ENCODE measurements around the gene PDLIM1.
A peak's percentile ranks its signal among the peaks of the same experiment; 100 is the strongest.

PDLIM1 gene

DNA sequence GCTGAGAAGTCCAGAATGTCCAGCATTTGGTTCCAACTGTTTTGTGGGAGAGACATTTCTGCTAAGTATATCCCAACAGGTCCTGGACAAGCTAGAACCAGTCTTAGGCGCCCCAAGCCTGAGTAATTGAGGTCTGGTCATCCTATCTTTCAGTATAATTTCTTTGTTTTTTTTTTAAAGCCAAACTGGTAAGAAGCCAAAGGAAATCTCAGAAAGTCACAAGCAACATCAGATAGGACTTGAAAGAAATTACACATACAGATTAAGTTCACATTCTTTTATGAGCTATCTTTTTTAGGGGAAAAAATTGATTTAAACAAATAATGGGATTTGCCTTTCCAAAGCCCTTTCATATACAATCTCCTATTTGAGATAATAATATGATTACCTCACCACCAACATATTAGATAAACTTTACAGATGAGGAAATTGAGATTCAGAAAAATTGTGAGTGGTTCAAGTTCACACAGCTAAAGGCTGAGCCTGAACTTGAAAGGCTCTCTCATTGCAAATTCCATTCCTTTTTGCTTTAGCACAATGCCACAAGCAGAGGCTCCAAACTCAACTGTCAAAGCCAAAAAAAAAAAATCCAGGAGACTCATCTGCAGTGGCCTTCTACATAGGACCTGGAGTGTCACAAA lies 15.0 kb downstream of the PDLIM1 start:
- DNase-seq (ENCODE audit: low spot score), result no peak
- TF ChIP-seq, protein P1, sequence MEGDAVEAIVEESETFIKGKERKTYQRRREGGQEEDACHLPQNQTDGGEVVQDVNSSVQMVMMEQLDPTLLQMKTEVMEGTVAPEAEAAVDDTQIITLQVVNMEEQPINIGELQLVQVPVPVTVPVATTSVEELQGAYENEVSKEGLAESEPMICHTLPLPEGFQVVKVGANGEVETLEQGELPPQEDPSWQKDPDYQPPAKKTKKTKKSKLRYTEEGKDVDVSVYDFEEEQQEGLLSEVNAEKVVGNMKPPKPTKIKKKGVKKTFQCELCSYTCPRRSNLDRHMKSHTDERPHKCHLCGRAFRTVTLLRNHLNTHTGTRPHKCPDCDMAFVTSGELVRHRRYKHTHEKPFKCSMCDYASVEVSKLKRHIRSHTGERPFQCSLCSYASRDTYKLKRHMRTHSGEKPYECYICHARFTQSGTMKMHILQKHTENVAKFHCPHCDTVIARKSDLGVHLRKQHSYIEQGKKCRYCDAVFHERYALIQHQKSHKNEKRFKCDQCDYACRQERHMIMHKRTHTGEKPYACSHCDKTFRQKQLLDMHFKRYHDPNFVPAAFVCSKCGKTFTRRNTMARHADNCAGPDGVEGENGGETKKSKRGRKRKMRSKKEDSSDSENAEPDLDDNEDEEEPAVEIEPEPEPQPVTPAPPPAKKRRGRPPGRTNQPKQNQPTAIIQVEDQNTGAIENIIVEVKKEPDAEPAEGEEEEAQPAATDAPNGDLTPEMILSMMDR (IDR thresholded peaks at IDR 0.05; ENCODE audit: extremely low read depth, missing control alignments), result no peak

DNA sequence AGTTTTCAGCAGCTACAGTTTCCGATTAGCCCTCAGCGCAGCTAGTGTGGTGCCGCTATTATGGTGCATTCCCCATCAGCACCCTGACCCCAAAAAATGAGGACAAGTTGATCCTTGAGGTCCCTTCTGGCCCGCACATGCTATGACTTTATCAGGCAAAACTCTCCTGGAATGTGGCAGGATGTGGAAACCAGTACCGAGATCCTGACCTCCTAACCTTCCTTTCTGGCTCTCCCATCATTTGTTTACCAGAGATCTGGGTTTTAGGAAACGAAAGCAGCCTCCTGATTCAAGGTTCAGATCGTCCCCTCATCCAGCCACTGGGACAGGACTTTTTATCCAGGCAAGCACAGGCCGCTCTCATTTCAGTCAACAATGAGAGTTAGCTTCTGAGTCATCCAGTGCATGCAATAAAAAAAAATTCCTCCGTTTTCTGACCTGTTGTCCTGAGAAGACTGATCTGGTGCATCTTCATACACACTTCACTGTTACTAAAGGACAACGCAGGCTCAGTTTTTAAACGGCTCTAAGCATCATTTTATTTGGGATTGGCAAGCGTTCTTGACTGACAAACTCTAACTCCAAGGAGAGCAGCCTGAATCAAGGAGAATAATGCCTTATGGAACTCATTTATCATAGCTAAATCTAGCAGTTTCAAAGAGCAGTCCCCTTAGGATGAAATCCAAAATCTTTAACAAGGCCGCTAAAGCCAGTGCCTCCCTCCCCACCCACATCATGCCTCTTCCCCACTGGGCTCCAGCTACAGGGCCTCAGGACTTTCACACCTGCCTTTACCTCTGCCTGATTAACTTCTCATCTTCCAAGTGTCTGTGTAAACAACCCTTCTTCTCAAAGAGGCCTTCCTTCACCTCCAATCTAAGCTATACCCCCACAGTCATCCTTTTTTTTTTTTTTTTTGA lies 17.1 kb downstream of the PDLIM1 start:
- no peak for DNase-seq (ENCODE audit: low spot score)
- TF ChIP-seq, protein P1 (IDR thresholded peaks at IDR 0.05; ENCODE audit: extremely low read depth, missing control alignments), result no peak

DNA sequence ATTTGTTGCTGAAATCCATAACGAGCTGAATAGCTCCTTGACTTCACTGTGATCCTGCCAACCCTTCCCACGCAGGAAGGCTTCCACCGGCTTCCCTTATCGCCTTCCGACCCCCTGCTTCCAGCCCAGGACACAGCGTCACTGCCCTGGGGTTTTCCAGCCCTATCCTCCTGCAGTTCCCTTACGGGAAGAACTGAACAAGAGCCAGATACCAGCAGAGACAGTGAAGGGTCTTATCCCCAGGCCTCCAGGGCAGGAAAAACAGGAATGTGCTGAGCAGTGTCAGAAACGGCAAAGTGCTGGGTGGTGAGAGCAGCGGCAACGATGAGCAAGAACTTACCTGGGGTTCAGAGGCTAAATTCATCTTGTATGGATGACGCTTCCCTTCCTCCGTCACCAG lies 22.4 kb downstream of the PDLIM1 start:
- DNase-seq (ENCODE audit: low spot score), result no peak

DNA sequence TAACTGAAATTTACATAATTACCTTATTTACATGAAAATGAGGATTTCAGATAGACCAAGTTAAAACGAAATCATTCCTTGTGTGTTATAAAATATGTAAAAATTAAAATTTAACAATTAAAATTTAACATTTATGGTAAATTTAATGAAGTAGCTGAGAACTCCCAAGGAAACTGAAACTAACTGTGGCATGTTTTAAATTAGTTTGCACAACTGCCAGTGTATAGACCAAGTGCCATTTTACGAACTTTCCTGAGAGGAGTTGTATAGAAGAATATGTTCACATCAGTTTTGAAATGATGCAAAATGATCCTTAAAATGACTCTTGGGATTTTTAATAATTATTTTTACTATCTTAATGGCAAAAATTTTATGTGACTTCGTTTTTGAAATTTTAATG lies 23.6 kb downstream of the PDLIM1 start:
- TF ChIP-seq, protein P1 (IDR thresholded peaks at IDR 0.05; ENCODE audit: extremely low read depth, missing control alignments), result no peak

More for the DNA sequence above, 22.4 kb downstream of the PDLIM1 start:
- TF ChIP-seq, protein P1 (IDR thresholded peaks at IDR 0.05; ENCODE audit: extremely low read depth, missing control alignments), result no peak

DNA sequence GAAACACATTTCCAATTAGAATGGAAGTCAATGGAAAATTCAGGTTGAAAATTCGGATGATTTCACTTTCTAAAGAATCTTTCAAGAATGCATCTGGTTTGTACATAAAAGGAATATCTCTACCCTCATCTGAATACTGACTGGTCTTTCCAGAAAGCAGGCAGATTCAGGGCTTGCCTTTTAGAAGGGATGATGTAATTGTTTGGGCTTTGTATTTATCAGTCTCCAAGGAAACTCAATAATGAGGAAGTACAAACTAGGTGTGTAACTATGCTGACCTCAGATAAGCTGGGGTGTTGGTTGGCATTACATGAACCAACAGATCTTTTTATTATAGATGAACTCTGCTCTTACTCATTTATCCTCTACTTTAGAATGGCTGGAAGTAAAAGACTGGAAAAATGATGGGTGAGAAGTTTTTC lies 24.1 kb downstream of the PDLIM1 start:
- DNase-seq (ENCODE audit: low spot score), result peak; percentile 67
- TF ChIP-seq, protein P1 (IDR thresholded peaks at IDR 0.05; ENCODE audit: extremely low read depth, missing control alignments), result no peak

More for the DNA sequence above, 23.6 kb downstream of the PDLIM1 start:
- no peak for DNase-seq (ENCODE audit: low spot score)

DNA sequence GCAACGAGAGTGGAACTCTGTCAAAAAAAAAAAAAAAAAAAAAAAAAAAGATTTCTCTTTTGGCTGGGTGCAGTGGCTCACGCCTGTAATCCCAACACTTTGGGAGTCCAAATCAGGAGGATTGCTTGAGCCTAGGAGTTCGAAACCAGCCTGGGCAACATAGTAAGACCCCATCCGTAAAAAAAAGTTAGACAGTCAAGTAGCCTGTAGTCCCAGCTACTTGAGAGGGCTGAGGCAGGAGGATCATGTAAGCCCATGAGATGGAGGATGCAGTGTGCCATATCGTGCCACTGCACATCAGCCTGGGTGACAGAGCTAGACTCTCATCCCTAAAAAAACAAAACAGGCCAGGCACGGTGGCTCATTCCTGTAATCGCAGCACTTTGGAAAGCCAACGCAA lies 25.2 kb downstream of the PDLIM1 start:
- TF ChIP-seq, protein P1 (IDR thresholded peaks at IDR 0.05; ENCODE audit: extremely low read depth, missing control alignments), result no peak
- no peak for DNase-seq (ENCODE audit: low spot score)

All from GM20000 (cell line).